ENCODE results near the gene HIVEP3. TPM values are rescaled to one million over a fixed set of nuclear protein-coding genes. Genes with fewer than 3 reads are reported as not detected.

Gene HIVEP3
- total RNA-seq, 1 experiment from 2014 or later, result 0.55 TPM

GRCh38 chr1:41478118-41478748, 440.5 kb downstream of the HIVEP3 start:
- Mint-ChIP-seq H3K4me1 (peaks cover 19% of the 10 kb centered on the region), H3K4me3 (no peak overlapping the region), H3K9me3 (no peaks in the 10 kb centered on the region), H3K27ac (no peak overlapping the region), H3K36me3 (no peaks in the 10 kb centered on the region), H3K27me3 (ENCODE audit: low read depth) (no peaks in the 10 kb centered on the region; the same call in 1 of the 2 replicates)
- CTCF ChIA-PET, result interaction anchor here (2.7 kb wide), 1 partner anchor 196 kb away, joined by 6 read pairs; no protein-coding TSS in a partner anchor
- DNase-seq (ENCODE audit: low spot score) (no peak), ATAC-seq (no peak)
- TF ChIP-seq ATF6 (CRISPR knock-in tag; IDR thresholded peaks at IDR 0.05), result no peak
- TF ChIP-seq ZBTB43 (CRISPR knock-in tag; IDR thresholded peaks at IDR 0.05), result no peak
- no peak for TF ChIP-seq ZNF317 (CRISPR knock-in tag; IDR thresholded peaks at IDR 0.05; ENCODE audit: borderline replicate concordance, low read depth)
- TF ChIP-seq GRHL2 (CRISPR knock-in tag; IDR thresholded peaks at IDR 0.05; ENCODE audit: insufficient replicate concordance, severe bottlenecking), result no peak
- no peak for TF ChIP-seq HMGXB4 (CRISPR knock-in tag; IDR thresholded peaks at IDR 0.05)
- TF ChIP-seq ELF4 (CRISPR knock-in tag; IDR thresholded peaks at IDR 0.05; ENCODE audit: low read depth), result no peak
- no peak for TF ChIP-seq ATF1 (CRISPR knock-in tag; IDR thresholded peaks at IDR 0.05)
- TF ChIP-seq ETV6 (CRISPR knock-in tag; IDR thresholded peaks at IDR 0.05), result no peak
- TF ChIP-seq USF1 (CRISPR knock-in tag; IDR thresholded peaks at IDR 0.05), result no peak
- no peak for TF ChIP-seq AFF4 (CRISPR knock-in tag; IDR thresholded peaks at IDR 0.05; ENCODE audit: borderline replicate concordance)
- TF ChIP-seq RELA (CRISPR knock-in tag; IDR thresholded peaks at IDR 0.05; ENCODE audit: borderline replicate concordance), result no peak
- no peak for TF ChIP-seq ARID4B (CRISPR knock-in tag; IDR thresholded peaks at IDR 0.05; ENCODE audit: borderline replicate concordance)
- no peak for TF ChIP-seq CREB1 (CRISPR knock-in tag; IDR thresholded peaks at IDR 0.05)
- no peak for TF ChIP-seq ZBTB21 (CRISPR knock-in tag; IDR thresholded peaks at IDR 0.05; ENCODE audit: borderline replicate concordance)
- TF ChIP-seq SMAD3 (CRISPR knock-in tag; IDR thresholded peaks at IDR 0.05; ENCODE audit: borderline replicate concordance), result no peak
- no peak for TF ChIP-seq FOXJ3 (CRISPR knock-in tag; IDR thresholded peaks at IDR 0.05; ENCODE audit: borderline replicate concordance)
- POLR2A ChIA-PET, result no interaction called here

All from WTC11 (cell line).